ENCODE results near the gene NRSN2.

- TF ChIP-seq, protein P1, sequence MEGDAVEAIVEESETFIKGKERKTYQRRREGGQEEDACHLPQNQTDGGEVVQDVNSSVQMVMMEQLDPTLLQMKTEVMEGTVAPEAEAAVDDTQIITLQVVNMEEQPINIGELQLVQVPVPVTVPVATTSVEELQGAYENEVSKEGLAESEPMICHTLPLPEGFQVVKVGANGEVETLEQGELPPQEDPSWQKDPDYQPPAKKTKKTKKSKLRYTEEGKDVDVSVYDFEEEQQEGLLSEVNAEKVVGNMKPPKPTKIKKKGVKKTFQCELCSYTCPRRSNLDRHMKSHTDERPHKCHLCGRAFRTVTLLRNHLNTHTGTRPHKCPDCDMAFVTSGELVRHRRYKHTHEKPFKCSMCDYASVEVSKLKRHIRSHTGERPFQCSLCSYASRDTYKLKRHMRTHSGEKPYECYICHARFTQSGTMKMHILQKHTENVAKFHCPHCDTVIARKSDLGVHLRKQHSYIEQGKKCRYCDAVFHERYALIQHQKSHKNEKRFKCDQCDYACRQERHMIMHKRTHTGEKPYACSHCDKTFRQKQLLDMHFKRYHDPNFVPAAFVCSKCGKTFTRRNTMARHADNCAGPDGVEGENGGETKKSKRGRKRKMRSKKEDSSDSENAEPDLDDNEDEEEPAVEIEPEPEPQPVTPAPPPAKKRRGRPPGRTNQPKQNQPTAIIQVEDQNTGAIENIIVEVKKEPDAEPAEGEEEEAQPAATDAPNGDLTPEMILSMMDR (IDR thresholded peaks at IDR 0.05; ENCODE audit: extremely low read depth in 1 of 2, insufficient read depth in 1 of 2, low read depth in 1 of 2, low read length in 2 of 2) = no peak
- TF ChIP-seq POLR2A (IDR thresholded peaks at IDR 0.05; ENCODE audit: low read depth, low read length) = no peak
- no peak for TF ChIP-seq FOS (IDR thresholded peaks at IDR 0.05; ENCODE audit: borderline replicate concordance, insufficient read depth, low read length)
Observed at GRCh38 chr20:310645-311044, 36.3 kb upstream of the NRSN2 start.
